B cell (primary cell): ENCODE data around the gene SMIM14. TPM values are rescaled to one million over a fixed set of nuclear protein-coding genes. Genes with fewer than 3 reads are reported as not detected.
"Not testable (repeated sequence)": the region's sequence is repeated elsewhere in the genome, so short reads cannot be mapped to it uniquely, and the experiment has no call there.

Source experiments
- ATAC-seq: fragments of 200-7000 bp; cut with Tn5 transposase; one replicate; pipeline ENCODE4 v1.10.0; 2021; ENCODE audit warnings: low read depth, mild to moderate bottlenecking, moderate number of reproducible peaks, moderate library complexity
- CTCF ChIA-PET: fragments of 350-600 bp; sonication (Branson Sonifier 250); formaldehyde crosslinking; loops from one replicate; lab custom pipeline; 2021; ENCODE audit warnings: antibody characterized with exemption, inconsistent platforms; lab: Charles Lee
- POLR2A ChIA-PET: fragments of 350-600 bp; sonication (Branson Sonifier 250); formaldehyde crosslinking; loops from one replicate; lab custom pipeline; 2021; ENCODE audit warnings: antibody characterized with exemption; lab: Charles Lee
- DNase-seq: peaks from one replicate; pipeline ENCODE4 v3.0.0; 2013
- H2AFZ ChIP-seq: 2 replicates; pipeline ENCODE4 v1.6.1; 2012; ENCODE audit warnings: mild to moderate bottlenecking, low read depth, low read length; ENCODE audit not compliant: insufficient read depth, poor library complexity, severe bottlenecking
- H3K27ac ChIP-seq, 2 donors: 1 replicate in 1 of 2; 2 replicates in 1 of 2; pipeline ENCODE4 v1.5.1; 2012 to 2013; ENCODE audit warnings: low read length in 2 of 2, mild to moderate bottlenecking in 2 of 2, moderate library complexity in 1 of 2
- H3K27me3 ChIP-seq, 4 experiments: fragments of 200-600 bp in 1 of 4; sonication (generic) in 1 of 4; replicated peaks in 1 of 4; 1 replicate in 2 of 4; 2 replicates in 2 of 4; pipeline versions ENCODE4 v1.6.1 to v1.7.0; 2013 to 2016; ENCODE audit warnings: low read length in 3 of 4, mild to moderate bottlenecking in 2 of 4, mixed read lengths in 1 of 4, moderate library complexity in 1 of 4; ENCODE audit not compliant: insufficient read depth in 4 of 4, control insufficient read depth in 3 of 4; ENCODE audit errors: control extremely low read depth in 1 of 4
- H3K36me3 ChIP-seq, 2 experiments: replicated peaks in 1 of 2; 1 replicate in 1 of 2; 2 replicates in 1 of 2; pipeline versions ENCODE4 v1.6.1 to v1.7.1; 2013; ENCODE audit warnings: low read length in 1 of 2; ENCODE audit not compliant: insufficient read depth in 2 of 2, control insufficient read depth in 1 of 2; ENCODE audit errors: control extremely low read depth in 1 of 2, extremely low read depth in 1 of 2
- H3K4me1 ChIP-seq, 2 donors: fragments of 200-600 bp in 1 of 2; sonication (generic) in 1 of 2; 1 replicate in 1 of 2; 2 replicates in 1 of 2; pipeline versions ENCODE4 v1.5.1 to v1.6.1; 2013 to 2017; ENCODE audit warnings: low read length in 2 of 2; ENCODE audit not compliant: control insufficient read depth in 2 of 2, insufficient read depth in 2 of 2
- H3K4me2 ChIP-seq: replicated peaks from 2 replicates; pipeline ENCODE3; 2012; ENCODE audit warnings: mild to moderate bottlenecking, low read depth, low read length; ENCODE audit not compliant: poor library complexity, severe bottlenecking
- H3K4me3 ChIP-seq, 5 experiments: fragments of 200-600 bp in 1 of 5; sonication (generic) in 1 of 5; 1 replicate in 3 of 5; 2 replicates in 2 of 5; pipeline versions ENCODE4 v1.5.1 to v1.7.0; 2011 to 2016; ENCODE audit warnings: low read length in 4 of 5, mild to moderate bottlenecking in 4 of 5, low read depth in 2 of 5, control low read depth in 1 of 5, moderate library complexity in 1 of 5; ENCODE audit not compliant: insufficient read depth in 1 of 5; ENCODE audit errors: control extremely low read depth in 1 of 5, extremely low read depth in 1 of 5
- H3K79me2 ChIP-seq: fragments of 200-600 bp; sonication (generic); one replicate; pipeline ENCODE4 v1.6.0; 2016; ENCODE audit warnings: low read length; ENCODE audit not compliant: control insufficient read depth, insufficient read depth
- H3K9ac ChIP-seq: fragments of 200-600 bp; sonication (generic); 2 replicates; pipeline ENCODE4 v1.6.1; 2017; ENCODE audit warnings: mild to moderate bottlenecking, low read length, moderate library complexity
- H3K9me3 ChIP-seq, 3 donors: one replicate each; pipeline versions ENCODE4 v1.6.1 to v1.7.1; 2013; ENCODE audit warnings: low read length in 2 of 3; ENCODE audit not compliant: control insufficient read depth in 2 of 3, insufficient read depth in 1 of 3; ENCODE audit errors: control extremely low read depth in 1 of 3
- H4K20me1 ChIP-seq: 2 replicates; pipeline ENCODE4 v1.6.0; 2012; ENCODE audit warnings: mild to moderate bottlenecking, low read length; ENCODE audit not compliant: insufficient read depth, control insufficient read depth, poor library complexity, severe bottlenecking
- H3K27ac Mint-ChIP-seq: one replicate; pipeline ENCODE4 v1.8.0; 2021; ENCODE audit warnings: mixed read lengths
- H3K27me3 Mint-ChIP-seq: one replicate; pipeline ENCODE4 v1.8.0; 2021; ENCODE audit warnings: mixed read lengths
- H3K4me1 Mint-ChIP-seq: one replicate; pipeline ENCODE4 v1.8.0; 2021; ENCODE audit warnings: mixed read lengths
- H3K4me3 Mint-ChIP-seq: one replicate; pipeline ENCODE4 v1.8.0; 2021; ENCODE audit warnings: mixed read lengths
- H3K9me3 Mint-ChIP-seq: one replicate; pipeline ENCODE4 v1.8.0; 2022; ENCODE audit warnings: mixed read lengths; ENCODE audit not compliant: insufficient read depth
- EZH2 ChIP-seq: IDR thresholded peaks from 2 replicates; pipeline ENCODE4 v1.6.1; 2012; ENCODE audit warnings: borderline replicate concordance, low read depth, mild to moderate bottlenecking, moderate library complexity, low read length; ENCODE audit not compliant: insufficient read depth, poor library complexity, severe bottlenecking
- WGBS: methylation state at CpG from one replicate; pipeline ENCODE4 v1.1.5; 2013; ENCODE audit warnings: missing lambda C conversion rate; ENCODE audit not compliant: insufficient coverage; 5-methylcytosine and 5-hydroxymethylcytosine counted together
- intact Hi-C: fragments of 100-400 bp; cut with micrococcal nuclease; formaldehyde crosslinking; loops from one replicate; pipeline ENCODE4 v1.10.0; 2022
- polyA plus RNA-seq: library from polyadenylated mRNA; depleted of rRNA; stranded (reverse); fragments of >200 nt; gene quantifications from 2 replicates; pipeline ENCODE4 v1.2.3, GENCODE V29; 2012
- total RNA-seq, 2 donors: library from RNA; stranded (reverse); fragments of 120-200 nt in 1 of 2; gene quantifications; 1 replicate in 1 of 2; 2 replicates in 1 of 2; pipeline versions ENCODE4 v1.2.3 to v1.2.4, GENCODE V29; 2013 to 2022
- TF ChIP-seq, protein P1 (sequence below): fragments of 200-600 bp; IDR thresholded peaks from one replicate; pipeline ENCODE4 v1.8.0; 2022; ENCODE audit warnings: antibody characterized with exemption, mild to moderate bottlenecking

Gene SMIM14
- total and polyA plus RNA-seq, 2 donors (not counting 1 experiment from before 2014, with no cell fraction given): 38.9 to 56.0 TPM

DNA sequence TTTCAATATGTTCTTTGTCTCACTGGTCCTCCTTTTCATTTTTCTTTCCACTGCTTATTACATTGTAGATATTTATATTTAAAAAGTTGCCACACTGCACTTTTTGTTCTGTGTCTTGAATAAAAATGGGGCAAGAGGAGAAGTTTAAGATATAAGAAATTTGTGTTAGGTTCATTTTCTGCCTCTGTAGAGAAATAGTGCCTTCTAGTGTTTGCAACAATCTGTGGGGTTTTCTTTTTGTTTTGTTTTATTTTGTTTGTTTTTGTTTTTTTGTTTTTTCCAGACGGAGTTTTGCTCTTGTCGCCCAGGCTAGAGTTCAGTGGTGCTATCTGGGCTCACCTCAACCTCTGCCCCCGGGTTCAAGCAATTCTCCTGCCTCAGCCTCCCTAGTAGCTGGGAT, 20.1 kb upstream of the SMIM14 start:
- ATAC-seq: no peak
- Histone ChIP-seq H3K27me3 (no peaks in the 10 kb centered on the region), H3K9ac (no peak overlapping the region), H3K4me3 (no peak overlapping the region), H3K4me2 (no peak overlapping the region), H3K79me2 (peaks cover 2% of the 10 kb centered on the region), H3K27ac (no peak overlapping the region), H3K36me3 (no peaks in the 10 kb centered on the region), H4K20me1 (no peaks in the 10 kb centered on the region), H3K9me3 (no peaks in the 10 kb centered on the region), H2AFZ (no peak overlapping the region), H3K4me1 (peaks cover 16 to 23% of the 10 kb centered on the region in 2 donors)
- DNase-seq: no peak
- no peaks in the 10 kb centered on the region for H3K27me3 Mint-ChIP-seq
- H3K9me3 Mint-ChIP-seq: no peaks in the 10 kb centered on the region
- no peak overlapping the region for H3K27ac Mint-ChIP-seq
- POLR2A ChIA-PET: interaction anchor here (0.7 kb wide), 1 partner anchor 21 kb away, joined by 3 read pairs; no protein-coding TSS in a partner anchor
- TF ChIP-seq, protein P1, sequence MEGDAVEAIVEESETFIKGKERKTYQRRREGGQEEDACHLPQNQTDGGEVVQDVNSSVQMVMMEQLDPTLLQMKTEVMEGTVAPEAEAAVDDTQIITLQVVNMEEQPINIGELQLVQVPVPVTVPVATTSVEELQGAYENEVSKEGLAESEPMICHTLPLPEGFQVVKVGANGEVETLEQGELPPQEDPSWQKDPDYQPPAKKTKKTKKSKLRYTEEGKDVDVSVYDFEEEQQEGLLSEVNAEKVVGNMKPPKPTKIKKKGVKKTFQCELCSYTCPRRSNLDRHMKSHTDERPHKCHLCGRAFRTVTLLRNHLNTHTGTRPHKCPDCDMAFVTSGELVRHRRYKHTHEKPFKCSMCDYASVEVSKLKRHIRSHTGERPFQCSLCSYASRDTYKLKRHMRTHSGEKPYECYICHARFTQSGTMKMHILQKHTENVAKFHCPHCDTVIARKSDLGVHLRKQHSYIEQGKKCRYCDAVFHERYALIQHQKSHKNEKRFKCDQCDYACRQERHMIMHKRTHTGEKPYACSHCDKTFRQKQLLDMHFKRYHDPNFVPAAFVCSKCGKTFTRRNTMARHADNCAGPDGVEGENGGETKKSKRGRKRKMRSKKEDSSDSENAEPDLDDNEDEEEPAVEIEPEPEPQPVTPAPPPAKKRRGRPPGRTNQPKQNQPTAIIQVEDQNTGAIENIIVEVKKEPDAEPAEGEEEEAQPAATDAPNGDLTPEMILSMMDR: no peak
- TF ChIP-seq EZH2: no peak
- WGBS: 100% methylated on average over 3 of the region's 3 CpGs
- intact Hi-C loops: loop anchor here (2.0 kb wide), 1 partner anchor 190 kb away; no protein-coding TSS in a partner anchor
- H3K4me1 Mint-ChIP-seq: peaks cover 20% of the 10 kb centered on the region
- CTCF ChIA-PET: interaction anchor here (0.8 to 4.5 kb wide), 4 partner anchors 32 to 189 kb away, joined by 3 to 33 read pairs (median 5); no protein-coding TSS in a partner anchor
- H3K4me3 Mint-ChIP-seq: no peak overlapping the region

GRCh38 chr4:39657465-39657864, 18.8 kb upstream of the SMIM14 start:
- peak overlapping the region; percentile 61 for H3K27ac Mint-ChIP-seq
- intact Hi-C loops: loop anchor here (2.0 kb wide), 1 partner anchor 19 kb away; the partner anchor contains the start of gene SMIM14
- no peaks in the 10 kb centered on the region for H4K20me1 ChIP-seq
- H3K36me3 ChIP-seq: no peaks in the 10 kb centered on the region
- no peak overlapping the region for H2AFZ ChIP-seq
- no CpG with 5 or more reads among the region's 6 CpGs for WGBS
- H3K4me1 Mint-ChIP-seq: peaks cover 25% of the 10 kb centered on the region
- peak overlapping the region; percentile 68 for H3K4me3 Mint-ChIP-seq
- peak overlapping the region in 1 of 5 experiments; percentile 9 for H3K4me3 ChIP-seq
- ATAC-seq (peak; percentile 88), DNase-seq (peak; percentile 73)
- H3K79me2 ChIP-seq: peaks cover 2% of the 10 kb centered on the region
- no peaks in the 10 kb centered on the region for H3K27me3 ChIP-seq
- CTCF ChIA-PET: interaction anchor here (0.7 to 4.5 kb wide), 7 partner anchors 17 to 191 kb away, joined by 3 to 33 read pairs (median 7); partner anchors contain the start of gene SMIM14
- POLR2A ChIA-PET: interaction anchor here (0.7 to 0.9 kb wide), 5 partner anchors 37 to 1763 kb away, joined by 3 to 5 read pairs (median 3); no protein-coding TSS in a partner anchor
- H3K27ac ChIP-seq: peak overlapping the region in 1 of 2 donors; percentile 12
- H3K9me3 ChIP-seq: no peaks in the 10 kb centered on the region
- H3K9me3 Mint-ChIP-seq: no peaks in the 10 kb centered on the region
- no peaks in the 10 kb centered on the region for H3K27me3 Mint-ChIP-seq
- TF ChIP-seq, protein P1: no peak
- TF ChIP-seq EZH2: no peak
- peaks cover 16 to 29% of the 10 kb centered on the region in 2 donors for H3K4me1 ChIP-seq
- no peak overlapping the region for H3K9ac ChIP-seq
- peak overlapping the region; percentile 51 for H3K4me2 ChIP-seq

- CTCF ChIA-PET: interaction anchor here (0.8 to 4.5 kb wide), 3 partner anchors 17 to 187 kb away, joined by 4 to 33 read pairs (median 7); partner anchors contain the start of gene SMIM14
- peaks cover 16 to 35% of the 10 kb centered on the region in 2 donors for H3K4me1 ChIP-seq
- H3K4me3 ChIP-seq, POLR2A ChIA-PET, H2AFZ ChIP-seq, DNase-seq, H3K4me3 Mint-ChIP-seq, H3K27me3 Mint-ChIP-seq, ATAC-seq, H3K9ac ChIP-seq, H3K27ac ChIP-seq, H4K20me1 ChIP-seq, H3K9me3 Mint-ChIP-seq, H3K27ac Mint-ChIP-seq, H3K36me3 ChIP-seq, H3K27me3 ChIP-seq, H3K9me3 ChIP-seq, H3K79me2 ChIP-seq, H3K4me2 ChIP-seq: not testable (repeated sequence)
- no CpG with 5 or more reads among the region's 5 CpGs for WGBS
- H3K4me1 Mint-ChIP-seq: peaks cover 27% of the 10 kb centered on the region
- intact Hi-C loops: loop anchor here (2.0 kb wide), 1 partner anchor 18 kb away; the partner anchor contains the start of gene SMIM14
These were observed 18.0 kb upstream of the SMIM14 start for GRCh38 chr4:39656638-39657037.
